ENCODE measurements around the gene CLK4.

Gene CLK4

GRCh38 chr5:178626484-178627258 is at the start of gene CLK4:
TSS of gene CLK4 (minus strand) at chr5:178627050. CDS start at chr5:178623416, 3,634 bp downstream.
- DNase-seq (ENCODE audit: low read depth in 2 of 2) = peak; percentile 80 to 81

GRCh38 chr5:178675922-178676321 is 49.1 kb upstream of the CLK4 start:
- DNase-seq (ENCODE audit: low read depth in 2 of 2) = no peak

GRCh38 chr5:178674334-178674733 is 47.5 kb upstream of the CLK4 start:
- no peak for DNase-seq (ENCODE audit: low read depth in 2 of 2)

- no peak for DNase-seq (ENCODE audit: low read depth in 2 of 2)
Measured at GRCh38 chr5:178673801-178674295, 47.0 kb upstream of the CLK4 start.

- no peak for DNase-seq (ENCODE audit: low read depth in 2 of 2)
Measured at GRCh38 chr5:178672630-178673029, 45.8 kb upstream of the CLK4 start.

- no peak for DNase-seq (ENCODE audit: low read depth in 2 of 2)
Measured at GRCh38 chr5:178671602-178672144, 44.8 kb upstream of the CLK4 start.

GRCh38 chr5:178670351-178670885 is 43.6 kb upstream of the CLK4 start:
- DNase-seq (ENCODE audit: low read depth in 2 of 2) = no peak

GRCh38 chr5:178668579-178668978 is 41.7 kb upstream of the CLK4 start:
- no peak for DNase-seq (ENCODE audit: low read depth in 2 of 2)

GRCh38 chr5:178667688-178668087 is 40.8 kb upstream of the CLK4 start:
- no peak for DNase-seq (ENCODE audit: low read depth in 2 of 2)

GRCh38 chr5:178667101-178667500 is 40.3 kb upstream of the CLK4 start:
- no peak for DNase-seq (ENCODE audit: low read depth in 2 of 2)

- no peak for DNase-seq (ENCODE audit: low read depth in 2 of 2)
Measured at GRCh38 chr5:178664141-178664540, 37.3 kb upstream of the CLK4 start.

- no peak for DNase-seq (ENCODE audit: low read depth in 2 of 2)
Measured at GRCh38 chr5:178662541-178662860, 35.7 kb upstream of the CLK4 start.

- no peak for DNase-seq (ENCODE audit: low read depth in 2 of 2)
Measured at GRCh38 chr5:178661836-178662540, 35.1 kb upstream of the CLK4 start.

- peak in 1 of 2 experiments; percentile 28 for DNase-seq (ENCODE audit: low read depth in 2 of 2)
Measured at GRCh38 chr5:178651046-178651810, 24.4 kb upstream of the CLK4 start.

GRCh38 chr5:178650214-178650613 is 23.4 kb upstream of the CLK4 start:
- DNase-seq (ENCODE audit: low read depth in 2 of 2) = no peak

- DNase-seq (ENCODE audit: low read depth in 2 of 2) = no peak
Measured at GRCh38 chr5:178649580-178649979, 22.7 kb upstream of the CLK4 start.

- no peak for DNase-seq (ENCODE audit: low read depth in 2 of 2)
Measured at GRCh38 chr5:178644826-178645545, 18.1 kb upstream of the CLK4 start.

- DNase-seq (ENCODE audit: low read depth in 2 of 2) = peak; percentile 67 to 72
Measured at GRCh38 chr5:178642351-178642909, 15.6 kb upstream of the CLK4 start.

GRCh38 chr5:178641711-178642110 is 14.9 kb upstream of the CLK4 start:
- no peak for DNase-seq (ENCODE audit: low read depth in 2 of 2)

- DNase-seq (ENCODE audit: low read depth in 2 of 2) = no peak
Measured at GRCh38 chr5:178640331-178641045, 13.6 kb upstream of the CLK4 start.
